PC-9 (cell line): ENCODE results near the gene HSBP1L1. TPM values are rescaled to one million over a fixed set of nuclear protein-coding genes. Genes with fewer than 3 reads are reported as not detected.

Experiments
- BruUV-seq: library from RNA; stranded (reverse); fragments of 400-500 nt; replicated peaks from 2 replicates; lab custom pipeline; 2021; lab: Mats Ljungman, UMichigan
- CTCF ChIA-PET: fragments of 300-600 bp; sonication (Branson Sonifier 250); formaldehyde crosslinking; loops from one replicate; lab custom pipeline; 2022; ENCODE audit warnings: antibody characterized with exemption; lab: Charles Lee
- POLR2A ChIA-PET: fragments of 300-600 bp; sonication (Branson Sonifier 250); formaldehyde crosslinking; loops from one replicate; lab custom pipeline; 2022; ENCODE audit warnings: antibody characterized with exemption; ENCODE audit not compliant: unreplicated experiment; lab: Charles Lee
- DNase-seq, 2 experiments: peaks; one replicate each; pipeline versions ENCODE4 v3.0.0 to v3.0.0-alpha.2; 2015 to 2022; ENCODE audit warnings: mixed read lengths in 1 of 2
- H2AFZ ChIP-seq: fragments of 200-600 bp; sonication (generic); 2 replicates; pipeline ENCODE4 v1.8.1; 2017; ENCODE audit warnings: antibody characterized with exemption
- H3F3A ChIP-seq: fragments of 200-600 bp; sonication (generic); 2 replicates; pipeline ENCODE4 v1.8.1; 2017; ENCODE audit warnings: antibody characterized with exemption, mild to moderate bottlenecking, low read depth; ENCODE audit not compliant: insufficient read depth
- H3K27ac ChIP-seq: fragments of 200-600 bp; sonication (generic); 2 replicates; pipeline ENCODE4 v1.6.1; 2016; ENCODE audit warnings: mixed run types
- H3K27me3 ChIP-seq: fragments of 200-600 bp; sonication (generic); 2 replicates; pipeline ENCODE4 v1.6.1; 2016; ENCODE audit warnings: low read depth, mixed run types; ENCODE audit not compliant: insufficient read depth
- H3K36me3 ChIP-seq: fragments of 200-600 bp; sonication (generic); 2 replicates; pipeline ENCODE4 v1.6.1; 2016; ENCODE audit warnings: low read depth, mixed run types
- H3K4me1 ChIP-seq: fragments of 200-600 bp; sonication (generic); replicated peaks from 2 replicates; pipeline ENCODE4 v1.6.1; 2016; ENCODE audit warnings: mixed run types; ENCODE audit not compliant: insufficient read depth
- H3K4me2 ChIP-seq: fragments of 200-600 bp; sonication (generic); 2 replicates; pipeline ENCODE4 v1.6.1; 2017; ENCODE audit warnings: mixed run types
- H3K4me3 ChIP-seq: fragments of 200-600 bp; sonication (generic); 2 replicates; pipeline ENCODE4 v1.6.1; 2016; ENCODE audit warnings: mixed run types
- H3K79me2 ChIP-seq: fragments of 200-600 bp; sonication (generic); 2 replicates; pipeline ENCODE4 v1.6.1; 2017; ENCODE audit warnings: low read depth, mixed run types
- H3K9me2 ChIP-seq: fragments of 200-600 bp; sonication (generic); 2 replicates; pipeline ENCODE4 v1.8.1; 2017; ENCODE audit warnings: mild to moderate bottlenecking; ENCODE audit not compliant: insufficient read depth
- H3K9me3 ChIP-seq: fragments of 200-600 bp; sonication (generic); 2 replicates; pipeline ENCODE4 v1.8.1; 2016; ENCODE audit warnings: low read depth; ENCODE audit not compliant: insufficient read depth
- H4K20me1 ChIP-seq: fragments of 200-600 bp; sonication (generic); 2 replicates; pipeline ENCODE4 v1.8.1; 2017; ENCODE audit not compliant: insufficient read depth
- CTCF ChIP-seq: fragments of 200-600 bp; sonication (generic); conservative IDR thresholded peaks from 2 replicates; pipeline ENCODE4 v1.6.1; 2017; ENCODE audit warnings: mixed run types, antibody characterized with exemption, mild to moderate bottlenecking, moderate library complexity
- EZH2 ChIP-seq: fragments of 200-600 bp; sonication (generic); IDR thresholded peaks from 2 replicates; pipeline ENCODE4 v1.8.0; 2017; ENCODE audit warnings: antibody characterized with exemption, low read depth
- intact Hi-C: fragments of 100-400 bp; cut with micrococcal nuclease; formaldehyde crosslinking; loops from one replicate; pipeline ENCODE4 v1.10.0; 2022; ENCODE audit not compliant: unreplicated experiment
- total RNA-seq: library from RNA; stranded (reverse); gene quantifications from 2 replicates; pipeline ENCODE4 v1.2.3, GENCODE V29; 2021

The HSBP1L1 gene
- total RNA-seq, 1 experiment from 2014 or later = 41.5 TPM

- peaks cover 24% of the 10 kb centered on the region for H3K79me2 ChIP-seq
- peak overlapping the region; percentile 43 for H3K27ac ChIP-seq
- H3F3A ChIP-seq = peaks cover 28% of the 10 kb centered on the region; the same call in 1 of the 2 replicates
- intact Hi-C loops = loop anchor here (5.0 kb wide), 1 partner anchor 170 kb away; no protein-coding TSS in a partner anchor
- H2AFZ ChIP-seq = no peak overlapping the region
- no peaks in the 10 kb centered on the region for H4K20me1 ChIP-seq
- no peaks in the 10 kb centered on the region for H3K9me3 ChIP-seq
- peaks cover 47% of the 10 kb centered on the region for H3K4me1 ChIP-seq
- CTCF ChIA-PET = no interaction called here
- no peaks in the 10 kb centered on the region for H3K9me2 ChIP-seq
- peak; percentile 75 to 79 for DNase-seq
- peak overlapping the region; percentile 56 for H3K4me2 ChIP-seq
- POLR2A ChIA-PET = interaction anchor here (1.1 kb wide), 1 partner anchor 26 kb away, joined by 14 read pairs; the partner anchor contains the start of gene TXNL4A
- TF ChIP-seq CTCF (no peak), EZH2 (no peak)
- BruUV-seq = no TSS peak
- H3K36me3 ChIP-seq = peaks cover 3% of the 10 kb centered on the region; the same call in 1 of the 2 replicates
- no peak overlapping the region for H3K4me3 ChIP-seq
- H3K27me3 ChIP-seq = no peaks in the 10 kb centered on the region
These were observed 2.1 kb upstream of the HSBP1L1 start for GRCh38 chr18:79962311-79962710.

- intact Hi-C loops = loop anchor here (5.0 kb wide), 1 partner anchor 171 kb away; no protein-coding TSS in a partner anchor
These were observed 1.4 kb upstream of the HSBP1L1 start for GRCh38 chr18:79962835-79963657.

More at GRCh38 chr18:79962835-79963657, 1.4 kb upstream of the HSBP1L1 start:
- Histone ChIP-seq H3K4me2 (peak overlapping the region; percentile 56), H4K20me1 (peaks cover 4% of the 10 kb centered on the region), H3K9me3 (no peaks in the 10 kb centered on the region), H3K27ac (peak overlapping the region; percentile 43), H3K4me3 (no peak overlapping the region), H3K36me3 (peaks cover 4% of the 10 kb centered on the region; the same call in 1 of the 2 replicates), H3F3A (peaks cover 34% of the 10 kb centered on the region; the same call in 1 of the 2 replicates), H3K4me1 (peaks cover 47% of the 10 kb centered on the region), H2AFZ (no peak overlapping the region), H3K9me2 (no peaks in the 10 kb centered on the region), H3K79me2 (peaks cover 32% of the 10 kb centered on the region), H3K27me3 (no peaks in the 10 kb centered on the region)
- ChIA-PET CTCF (no interaction called here), POLR2A (interaction anchor here (1.1 kb wide), 1 partner anchor 25 kb away, joined by 14 read pairs; the partner anchor contains the start of gene TXNL4A)
- no peak for DNase-seq
- BruUV-seq = no TSS peak
- TF ChIP-seq EZH2 = no peak
- no peak for TF ChIP-seq CTCF
